ENCODE data around the gene METTL26.
A peak's percentile ranks its signal among the peaks of the same experiment; 100 is the strongest.

Gene METTL26

GRCh38 chr16:636206-637080 is at the start of gene METTL26:
TSS of gene METTL26 (minus strand) at chr16:636305. CDS start at chr16:636290, 15 bp downstream.
- Histone ChIP-seq H3K4me1 (peaks cover 49 to 59% (median 54%) of the 10 kb centered on the region in 10 experiments), H3K9ac (peak within 1 kb of the TSS; percentile 82 to 96 (median 91)), H3K36me3 (peaks cover 15 to 28% (median 23%) of the 10 kb centered on the region in 11 experiments; a peak in 21 of 22 replicates), H3K4me3 (peak within 1 kb of the TSS; percentile 85 to 98 (median 93)), H3K27ac (peak within 1 kb of the TSS; percentile 81 to 93 (median 87)), H4K20me1 (peaks cover 0 to 39% (median 30%) of the 10 kb centered on the region in 11 experiments; a peak in 19 of 22 replicates), H3K9me3 (replicated peaks in 1 of 11) (no peaks in the 10 kb centered on the region), H3K4me2 (peak within 1 kb of the TSS; percentile 88 to 98 (median 97)), H3K27me3 (no peaks in the 10 kb centered on the region)
- no peak for TF ChIP-seq Cebpa-rat (IDR thresholded peaks at IDR 0.05)

GRCh38 chr16:684961-685696 is 49.0 kb upstream of the METTL26 start:
- peaks cover 26 to 55% (median 36%) of the 10 kb centered on the region in 11 experiments; a peak in 21 of 22 replicates for H4K20me1 ChIP-seq
- H3K4me1 ChIP-seq: peaks cover 52 to 75% (median 63%) of the 10 kb centered on the region in 10 experiments
- H3K36me3 ChIP-seq: peaks cover 33 to 60% (median 44%) of the 10 kb centered on the region in 11 experiments
- no peaks in the 10 kb centered on the region for H3K27me3 ChIP-seq
- no peak overlapping the region for H3K27ac ChIP-seq
- TF ChIP-seq Cebpa-rat (IDR thresholded peaks at IDR 0.05): no peak
- H3K4me3 ChIP-seq: peak overlapping the region in 3 of 10 experiments; percentile 11 to 96 (median 90); a peak in 3 of 20 replicates
- H3K9ac ChIP-seq: peak overlapping the region in 3 of 11 experiments; percentile 9 to 37 (median 36); a peak in 3 of 22 replicates
- H3K4me2 ChIP-seq: peak overlapping the region; percentile 61 to 99 (median 98); a peak in 21 of 22 replicates
- H3K9me3 ChIP-seq (replicated peaks in 1 of 11): no peaks in the 10 kb centered on the region

DNA sequence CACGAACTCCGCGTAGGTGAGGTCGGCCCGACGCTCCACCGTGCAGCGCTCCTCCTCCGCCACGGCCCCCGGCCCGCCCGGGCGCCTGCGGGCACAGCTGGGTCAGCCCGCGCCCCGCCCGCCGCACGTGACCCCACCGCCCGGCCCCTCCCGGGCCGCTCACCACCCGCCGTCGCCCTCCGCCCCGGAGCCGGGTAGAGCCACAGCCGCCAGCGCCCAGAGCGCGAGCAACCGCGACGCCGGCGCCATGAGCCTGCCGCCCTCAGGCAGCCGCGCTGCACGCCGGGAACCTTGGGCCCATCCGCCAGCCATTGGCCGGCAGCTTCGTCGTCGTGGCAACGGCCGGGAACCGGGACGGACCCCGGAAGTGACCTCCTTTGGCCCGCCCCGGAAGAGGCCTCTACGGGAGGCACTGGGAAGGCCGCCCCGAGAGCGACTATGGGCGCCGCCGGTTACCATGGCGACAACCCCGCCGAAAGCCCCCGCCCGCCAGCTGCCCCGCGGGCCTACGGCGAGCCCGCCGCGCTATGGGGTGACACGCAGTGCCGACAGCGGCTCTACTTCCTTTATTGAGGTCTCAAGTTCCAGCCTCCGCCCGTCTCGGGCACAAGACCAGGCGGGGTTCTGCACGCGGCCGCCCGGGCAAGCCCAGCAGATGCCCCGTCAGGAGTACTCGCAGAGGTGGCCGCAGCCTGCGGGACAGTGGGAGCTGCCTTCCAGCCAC is 48.1 kb upstream of the METTL26 start, which contains the start of gene JMJD8:
Gene JMJD8 (minus strand): TSS at position 264 of the 724 bp plus-strand sequence. CDS start 15 bp downstream, at position 249.
- Histone ChIP-seq H3K9ac (peak within 1 kb of the TSS; percentile 84 to 96 (median 87)), H3K4me3 (peak within 1 kb of the TSS; percentile 64 to 98 (median 80)), H3K4me1 (peaks cover 49 to 72% (median 58%) of the 10 kb centered on the region in 10 experiments), H3K36me3 (peaks cover 33 to 60% (median 44%) of the 10 kb centered on the region in 11 experiments), H3K4me2 (peak within 1 kb of the TSS; percentile 95 to 99 (median 99)), H3K27ac (peak within 1 kb of the TSS; percentile 58 to 85 (median 78)), H4K20me1 (peaks cover 26 to 58% (median 36%) of the 10 kb centered on the region in 11 experiments; a peak in 21 of 22 replicates), H3K27me3 (no peaks in the 10 kb centered on the region), H3K9me3 (replicated peaks in 1 of 11) (no peaks in the 10 kb centered on the region)
- TF ChIP-seq Cebpa-rat (IDR thresholded peaks at IDR 0.05): no peak

DNA sequence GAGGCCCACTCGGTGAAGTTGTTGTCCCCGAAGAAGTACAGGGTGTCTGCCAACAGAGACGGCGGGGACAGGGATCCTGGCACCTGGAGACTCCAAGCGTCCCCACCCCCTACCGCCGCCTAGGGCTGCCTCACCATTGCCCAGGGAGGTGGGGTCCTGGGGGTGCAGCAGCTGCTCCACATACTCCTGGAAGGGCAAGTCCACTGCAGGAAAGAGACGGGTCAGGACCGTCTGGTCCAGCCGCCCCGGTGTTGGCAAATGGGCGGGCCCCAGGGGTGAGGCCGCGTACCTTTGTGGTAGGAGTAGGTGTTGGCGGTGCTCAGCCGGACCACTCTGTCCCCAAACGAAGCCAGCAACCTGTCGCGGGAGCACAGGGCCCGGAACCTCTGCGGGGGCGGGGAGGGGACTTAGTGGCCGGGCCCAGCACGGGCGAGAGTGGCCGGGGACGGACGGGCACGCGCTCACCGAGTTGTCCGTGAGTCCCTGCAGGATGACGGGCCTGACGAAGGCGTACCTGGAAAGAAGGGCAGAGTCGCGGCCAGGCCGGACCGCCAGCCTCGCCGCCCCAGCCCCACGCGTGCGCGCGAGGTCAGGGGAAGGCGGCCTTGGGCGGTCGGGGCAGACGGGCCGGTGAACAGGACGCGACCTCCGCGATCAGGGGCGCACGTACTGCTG is 47.4 kb upstream of the METTL26 start:
- no peak for TF ChIP-seq Cebpa-rat (IDR thresholded peaks at IDR 0.05)
- H4K20me1 ChIP-seq: peaks cover 26 to 65% (median 42%) of the 10 kb centered on the region in 11 experiments; a peak in 21 of 22 replicates
- peak overlapping the region; percentile 84 to 96 (median 87) for H3K9ac ChIP-seq
- no peaks in the 10 kb centered on the region for H3K27me3 ChIP-seq
- H3K4me1 ChIP-seq: peaks cover 46 to 71% (median 57%) of the 10 kb centered on the region in 10 experiments
- peaks cover 33 to 60% (median 44%) of the 10 kb centered on the region in 11 experiments for H3K36me3 ChIP-seq
- peak overlapping the region; percentile 95 to 99 (median 99) for H3K4me2 ChIP-seq
- H3K27ac ChIP-seq: peak overlapping the region; percentile 58 to 85 (median 78)
- H3K4me3 ChIP-seq: peak overlapping the region; percentile 64 to 98 (median 80)
- no peaks in the 10 kb centered on the region for H3K9me3 ChIP-seq (replicated peaks in 1 of 11)

GRCh38 chr16:682493-683395 is 46.6 kb upstream of the METTL26 start:
- TF ChIP-seq Cebpa-rat (IDR thresholded peaks at IDR 0.05): no peak
- peaks cover 26 to 68% (median 46%) of the 10 kb centered on the region in 11 experiments; a peak in 21 of 22 replicates for H4K20me1 ChIP-seq

DNA sequence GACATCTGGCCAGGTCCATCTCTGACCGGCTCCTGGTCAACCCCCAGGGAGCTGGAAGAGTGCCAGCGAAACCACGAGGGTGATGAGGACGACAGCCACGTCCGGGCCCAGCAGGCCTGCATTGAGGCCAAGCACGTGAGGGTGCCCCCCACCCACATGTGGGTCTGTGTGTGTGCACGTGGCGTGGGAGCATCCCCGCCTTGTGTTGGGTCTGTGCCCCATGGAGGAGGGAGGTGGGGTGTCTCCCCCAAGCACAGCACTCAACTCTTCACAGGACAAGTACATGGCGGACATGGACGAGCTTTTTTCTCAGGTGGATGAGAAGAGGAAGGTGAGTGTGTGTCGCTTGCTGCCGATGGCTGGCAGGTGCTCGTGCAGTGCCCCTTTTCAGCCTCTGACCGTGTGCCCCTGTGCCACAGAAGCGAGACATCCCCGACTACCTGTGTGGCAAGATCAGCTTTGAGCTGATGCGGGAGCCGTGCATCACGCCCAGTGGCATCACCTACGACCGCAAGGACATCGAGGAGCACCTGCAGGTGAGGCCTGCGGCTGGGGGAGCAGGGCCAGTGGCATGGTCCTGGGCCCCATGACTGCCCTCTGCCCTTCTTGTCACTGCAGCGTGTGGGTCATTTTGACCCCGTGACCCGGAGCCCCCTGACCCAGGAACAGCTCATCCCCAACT is 45.8 kb upstream of the METTL26 start:
- peak overlapping the region; percentile 87 to 96 (median 91); a peak in 21 of 22 replicates for H3K9ac ChIP-seq
- H3K36me3 ChIP-seq: peaks cover 28 to 47% (median 33%) of the 10 kb centered on the region in 11 experiments

More at GRCh38 chr16:682493-683395, 46.6 kb upstream of the METTL26 start:
- peaks cover 33 to 55% (median 41%) of the 10 kb centered on the region in 11 experiments for H3K36me3 ChIP-seq
- peak overlapping the region in 4 of 11 experiments; percentile 75 to 81 (median 78); a peak in 2 of 22 replicates for H3K27ac ChIP-seq
- peaks cover 42 to 64% (median 52%) of the 10 kb centered on the region in 10 experiments for H3K4me1 ChIP-seq
- H3K4me3 ChIP-seq: peak overlapping the region; percentile 64 to 98 (median 81)
- no peaks in the 10 kb centered on the region for H3K27me3 ChIP-seq
- H3K9me3 ChIP-seq (replicated peaks in 1 of 11): no peaks in the 10 kb centered on the region
- H3K4me2 ChIP-seq: peak overlapping the region; percentile 95 to 99 (median 99)
- H3K9ac ChIP-seq: peak overlapping the region; percentile 84 to 96 (median 89); a peak in 21 of 22 replicates

More for the DNA sequence above, 45.8 kb upstream of the METTL26 start:
- Histone ChIP-seq H3K4me2 (peak overlapping the region; percentile 95 to 99 (median 99)), H4K20me1 (peaks cover 26 to 70% (median 47%) of the 10 kb centered on the region in 11 experiments; a peak in 21 of 22 replicates), H3K4me1 (peaks cover 42 to 64% (median 52%) of the 10 kb centered on the region in 10 experiments), H3K4me3 (peak overlapping the region; percentile 75 to 98 (median 90)), H3K9me3 (replicated peaks in 1 of 11) (no peaks in the 10 kb centered on the region), H3K27me3 (no peaks in the 10 kb centered on the region; a peak in 2 of 22 replicates), H3K27ac (peak overlapping the region in 2 of 11 experiments; percentile 82; a peak in 4 of 22 replicates)
- no peak for TF ChIP-seq Cebpa-rat (IDR thresholded peaks at IDR 0.05)

Data from BLaER1 treated with 17β-estradiol and CSF1 and Interleukin-3, amounts not matched to agents 10 nM and 100 nM (cell line).